GM18507 (cell line): ENCODE measurements around the gene EPG5.
"Not testable (repeated sequence)": the region's sequence is repeated elsewhere in the genome, so short reads cannot be mapped to it uniquely, and the experiment has no call there.

Experiments
- DNase-seq: peaks from one replicate; pipeline ENCODE4 v3.0.0; 2011; ENCODE audit warnings: low read depth; ENCODE audit not compliant: insufficient read length; ENCODE audit errors: extremely low spot score
- FAIRE-seq: peaks from 2 replicates; lab custom pipeline; 2011; peaks lifted over from hg19 to GRCh38; lab: Jason Lieb, UNC

Gene EPG5

DNA sequence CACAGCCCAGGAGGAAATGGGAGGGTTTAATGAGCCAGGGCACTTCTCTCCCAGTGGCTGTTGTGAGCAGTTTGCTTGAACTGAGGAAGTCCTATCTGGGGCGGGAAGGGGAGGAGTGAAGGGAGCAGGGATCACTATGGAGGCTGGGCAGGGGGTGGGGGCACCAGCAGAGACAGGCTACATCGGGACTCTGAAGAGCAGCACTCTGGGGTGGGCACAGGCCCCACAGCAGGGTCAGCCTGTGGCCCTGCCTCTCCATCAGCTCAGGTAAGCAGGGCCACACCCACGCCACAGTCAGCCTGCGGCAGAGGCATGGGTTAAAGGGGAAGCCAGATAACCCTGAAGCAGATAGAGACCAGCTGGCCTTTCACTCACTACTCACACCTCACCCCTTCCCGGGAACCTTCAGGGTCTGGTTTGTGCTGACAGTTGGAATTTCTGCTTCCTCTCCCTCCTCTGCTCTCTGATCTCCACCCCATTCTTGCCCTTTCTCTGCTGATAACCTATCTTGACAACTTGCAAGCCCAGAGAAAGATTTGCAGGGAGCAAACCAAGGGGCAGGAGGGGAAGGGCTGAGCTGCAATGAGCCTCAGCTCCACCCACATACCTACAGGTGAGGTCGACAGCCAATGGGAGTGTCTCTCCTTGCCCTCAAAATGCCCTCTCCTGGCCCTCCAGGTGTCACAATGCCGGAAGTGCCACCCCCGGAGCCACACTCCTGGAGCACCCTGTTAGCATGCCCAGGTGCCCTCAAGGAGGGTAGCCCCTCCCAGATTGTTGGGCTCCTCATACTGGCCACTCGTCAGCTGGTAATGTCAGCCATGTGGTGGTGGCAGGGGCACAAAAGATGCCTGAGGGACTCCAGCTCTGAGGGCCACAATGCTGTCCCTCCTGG lies 138.0 kb downstream of the EPG5 start:
- FAIRE-seq (no peak), DNase-seq (no peak)

DNA sequence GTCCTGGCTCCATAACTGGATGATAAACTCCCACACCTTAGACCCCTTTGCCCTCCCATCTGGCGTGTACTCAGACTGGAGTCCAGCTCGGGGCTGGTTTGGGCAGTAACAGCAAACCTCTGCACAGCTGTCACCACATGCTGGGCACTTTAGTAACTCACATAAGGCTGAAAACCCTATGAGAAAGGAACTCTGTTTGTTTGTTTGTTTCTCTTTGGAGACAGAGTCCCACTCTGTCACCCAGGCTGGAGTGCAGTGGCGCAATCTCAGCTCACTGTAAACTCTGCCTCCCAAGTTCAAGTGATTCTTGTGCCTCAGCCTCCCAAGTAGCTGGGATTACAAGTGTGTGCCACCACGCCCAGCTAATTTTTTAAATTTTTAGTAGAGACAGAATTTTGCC lies 140.4 kb downstream of the EPG5 start:
- not testable (repeated sequence) for DNase-seq, FAIRE-seq

DNA sequence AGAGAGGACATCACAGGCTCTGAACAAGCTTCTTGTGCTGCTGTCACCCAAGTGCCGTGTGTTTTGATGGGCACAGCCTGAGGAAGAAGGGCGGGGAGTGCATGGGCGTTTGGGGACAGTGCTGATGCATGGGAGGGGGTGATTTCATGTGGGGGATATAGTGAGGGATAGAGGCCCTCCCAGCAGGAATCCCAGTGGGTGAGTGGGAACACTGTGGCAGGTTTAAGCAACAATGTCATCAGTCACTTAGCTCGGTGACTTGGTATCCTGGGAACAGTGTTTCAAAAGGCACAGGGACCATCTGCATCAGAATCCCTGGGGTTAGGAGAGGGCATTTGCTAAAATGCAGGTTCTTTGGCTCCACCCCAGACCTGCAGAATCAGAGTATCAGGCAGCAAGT lies 141.0 kb downstream of the EPG5 start:
- no peak for DNase-seq
- no peak for FAIRE-seq

DNA sequence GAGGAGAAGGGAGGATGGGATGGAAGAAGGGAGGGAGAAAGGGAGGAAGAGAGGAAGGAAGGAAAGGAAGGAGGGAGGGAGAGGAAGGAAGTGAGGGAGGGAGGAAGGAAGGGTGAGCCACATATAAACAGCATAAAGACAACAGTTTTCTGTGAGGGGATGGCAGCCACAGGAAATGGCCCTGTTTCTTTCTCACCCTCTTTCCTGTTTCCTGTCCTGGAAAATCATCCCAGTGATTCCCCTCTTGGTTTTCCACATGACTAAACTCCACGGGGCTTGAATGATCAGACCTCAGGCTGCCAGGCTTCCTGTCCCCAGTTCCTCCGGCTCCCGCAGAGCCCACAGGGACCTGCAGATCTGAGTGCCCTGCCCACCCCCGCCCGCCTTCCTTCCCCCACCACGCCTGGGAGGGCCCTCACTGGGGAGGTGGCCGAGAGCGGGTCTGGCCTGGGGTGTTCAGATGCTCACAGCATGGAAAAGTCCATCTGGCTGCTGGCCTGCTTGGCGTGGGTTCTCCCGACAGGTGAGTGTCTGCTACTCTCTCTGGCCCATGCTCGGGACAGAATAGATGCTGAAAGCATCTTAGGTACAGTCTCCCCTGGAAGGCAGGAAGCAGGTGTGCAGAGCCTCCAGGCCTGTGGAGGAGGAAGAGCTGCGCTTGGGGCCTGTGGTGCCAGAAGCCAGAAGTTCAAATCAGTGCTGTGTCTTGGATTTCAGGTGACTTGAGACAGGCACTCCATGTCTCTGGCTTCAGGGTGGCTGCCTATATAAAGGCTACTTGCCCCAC lies 141.7 kb downstream of the EPG5 start, which contains the start of gene SIGLEC15:
TSS of gene SIGLEC15 (plus strand) at position 418 of the 787 bp plus-strand sequence. CDS start at position 472, 54 bp downstream.
- DNase-seq (no peak), FAIRE-seq (no peak)

DNA sequence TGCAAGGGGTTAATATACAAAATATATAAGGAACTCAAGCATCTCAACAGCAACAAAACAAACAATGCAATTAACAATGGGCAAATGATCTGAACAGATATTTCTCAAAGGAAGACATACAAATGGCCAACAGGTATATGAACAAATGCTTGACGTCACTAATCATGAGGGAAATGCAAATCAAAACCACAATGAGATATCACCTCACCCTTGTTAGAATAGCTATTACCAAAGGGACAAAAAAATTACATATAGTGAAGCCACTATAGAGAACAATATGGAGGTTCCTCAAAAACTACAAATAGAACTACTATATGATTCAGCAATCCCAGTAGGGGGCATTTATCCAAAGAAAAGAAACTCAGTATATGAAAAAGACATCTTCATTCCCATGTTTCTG lies 145.4 kb downstream of the EPG5 start:
- no peak for FAIRE-seq
- DNase-seq, result no peak

DNA sequence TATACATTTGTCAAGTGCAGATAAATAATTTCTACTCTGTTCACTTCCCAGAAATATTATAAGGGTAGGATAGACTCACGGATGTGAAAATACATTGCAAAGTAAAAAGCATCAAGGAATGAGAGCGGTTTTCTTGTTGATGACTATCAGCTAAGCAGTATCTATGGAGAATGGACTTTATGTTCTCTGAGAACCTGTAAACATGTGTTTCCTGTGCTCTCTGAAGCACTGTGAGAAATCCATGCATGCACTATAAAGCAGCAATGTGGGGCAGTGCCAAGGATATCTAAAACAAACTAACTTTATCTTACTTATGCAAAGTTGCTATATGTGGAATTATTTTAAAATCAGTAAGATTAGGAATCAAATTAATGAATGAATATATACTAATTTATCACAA lies 146.1 kb downstream of the EPG5 start:
- DNase-seq (no peak), FAIRE-seq (no peak)

DNA sequence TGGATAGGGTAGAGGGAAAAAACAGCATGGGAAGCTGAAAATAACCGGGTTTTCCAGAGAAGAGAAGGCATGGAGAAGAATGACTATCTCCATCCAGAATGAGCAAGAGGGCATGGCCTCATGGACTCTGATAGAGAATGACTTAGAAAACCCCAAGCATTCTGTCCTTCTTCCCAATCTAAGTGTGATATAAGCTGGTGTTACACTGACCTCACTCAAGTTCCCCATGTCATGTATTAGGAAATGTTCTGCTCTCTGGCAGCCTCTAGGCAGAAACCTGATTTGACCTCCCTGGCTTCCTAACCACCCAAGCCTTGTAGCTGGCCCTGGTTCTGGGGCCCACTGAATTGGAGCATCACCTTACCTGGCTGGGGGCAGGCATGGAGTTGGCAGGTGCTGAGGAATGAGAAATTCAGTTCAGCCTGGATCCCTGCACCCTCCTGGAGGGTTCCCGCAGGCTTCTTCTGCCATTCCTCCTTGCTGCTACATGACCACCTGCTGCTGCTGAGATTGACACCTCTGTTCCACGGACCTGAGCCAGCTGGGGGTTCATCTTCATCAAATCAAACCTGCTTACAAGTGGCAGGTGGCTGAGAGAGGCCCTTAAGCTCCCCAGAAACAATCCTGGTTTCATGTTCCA lies 146.9 kb downstream of the EPG5 start:
- no peak for DNase-seq
- no peak for FAIRE-seq

DNA sequence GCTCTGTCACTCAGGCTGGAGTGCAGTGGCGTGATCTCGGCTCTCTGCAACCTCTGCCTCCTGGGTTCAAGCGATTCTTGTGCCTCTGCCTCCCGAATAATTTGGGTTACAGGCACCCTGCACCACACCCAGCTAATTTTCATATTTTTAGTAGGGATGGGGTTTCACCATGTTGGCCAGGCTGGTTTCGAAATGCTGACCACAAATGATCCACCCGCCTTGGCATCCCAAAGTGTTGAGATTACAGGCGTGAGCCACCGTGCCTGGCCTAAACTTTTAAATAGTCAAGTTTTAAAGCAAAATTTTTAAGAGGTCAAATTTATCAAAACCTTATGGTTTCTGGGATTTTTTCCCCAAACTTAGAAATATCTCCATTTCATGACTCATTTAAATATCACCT lies 148.4 kb downstream of the EPG5 start:
- FAIRE-seq, DNase-seq: not testable (repeated sequence)

DNA sequence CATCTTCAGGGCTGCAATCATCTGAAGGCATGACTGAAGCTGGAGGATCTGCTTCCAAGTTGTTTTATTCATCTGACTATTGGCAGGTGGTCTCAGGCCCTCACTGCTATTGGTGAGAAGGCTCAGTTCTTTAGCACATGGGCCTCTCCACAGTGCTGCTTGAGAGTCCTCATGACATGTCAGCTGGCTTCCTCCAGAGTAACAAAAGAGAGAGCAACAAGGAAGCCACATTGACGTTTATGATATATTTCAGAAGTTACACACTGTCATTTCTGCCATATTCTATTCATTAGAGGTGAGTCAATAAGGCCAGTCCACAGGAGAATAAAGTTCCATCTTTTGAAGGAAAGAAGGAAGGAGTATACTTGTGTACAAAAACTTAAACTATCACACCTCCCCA lies 149.6 kb downstream of the EPG5 start:
- FAIRE-seq, result no peak
- no peak for DNase-seq

DNA sequence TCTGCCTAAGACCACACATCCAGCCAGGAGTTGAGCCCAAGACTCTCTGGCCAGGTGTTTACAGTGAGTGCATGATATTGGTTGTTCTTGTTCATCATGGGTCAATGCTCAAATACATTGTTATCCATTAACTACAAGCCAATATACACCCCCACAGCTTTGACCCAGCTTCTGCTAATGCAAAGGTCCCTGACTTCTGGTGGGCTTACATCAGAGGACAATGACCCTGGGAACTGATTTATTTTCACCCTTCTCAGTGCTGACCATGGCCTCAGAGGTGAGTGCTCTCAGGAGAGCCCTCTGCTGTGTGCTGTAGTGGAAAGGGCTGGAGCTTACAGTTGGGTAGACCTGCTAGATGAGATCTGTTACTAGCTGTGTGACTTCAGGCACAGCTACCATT lies 152.4 kb downstream of the EPG5 start:
- DNase-seq, FAIRE-seq: not testable (repeated sequence)

DNA sequence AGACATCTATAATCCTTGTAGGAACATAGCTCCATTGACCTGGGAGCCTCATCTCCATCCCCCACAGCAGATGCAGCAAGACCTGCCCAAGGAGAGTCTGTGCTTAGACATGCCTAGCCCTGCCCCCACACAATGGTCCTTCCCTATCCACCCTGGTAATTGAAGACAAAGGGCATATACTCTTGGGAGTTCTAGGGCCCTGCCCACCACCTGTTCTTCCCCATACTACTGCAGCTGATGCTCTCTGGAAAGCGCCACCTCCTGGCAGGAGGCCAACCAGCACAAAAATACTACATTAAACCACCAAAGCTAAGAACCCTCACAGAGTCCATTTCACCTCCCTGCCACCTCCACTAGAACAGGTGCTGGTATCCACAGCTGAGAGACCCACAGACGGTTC lies 160.0 kb downstream of the EPG5 start:
- DNase-seq, FAIRE-seq: not testable (repeated sequence)

DNA sequence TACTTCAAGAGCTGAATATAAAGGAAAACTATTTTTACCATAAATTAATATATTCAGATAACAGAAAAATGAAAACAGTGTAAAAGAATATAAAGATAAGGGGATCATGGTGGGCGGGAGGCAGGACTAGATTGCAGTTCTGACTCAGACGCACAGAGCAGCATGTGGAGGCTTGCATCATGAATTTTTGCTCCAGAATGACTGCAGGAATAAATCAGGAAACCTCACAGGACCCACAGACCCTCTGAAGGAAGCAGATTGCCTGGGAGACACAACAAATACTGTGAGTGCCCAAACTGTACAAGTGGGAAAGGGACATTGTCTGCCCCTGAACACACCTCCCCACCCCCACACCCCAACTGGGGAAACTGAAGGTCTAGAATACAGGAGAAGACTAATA lies 160.9 kb downstream of the EPG5 start:
- FAIRE-seq, result no peak
- no peak for DNase-seq

DNA sequence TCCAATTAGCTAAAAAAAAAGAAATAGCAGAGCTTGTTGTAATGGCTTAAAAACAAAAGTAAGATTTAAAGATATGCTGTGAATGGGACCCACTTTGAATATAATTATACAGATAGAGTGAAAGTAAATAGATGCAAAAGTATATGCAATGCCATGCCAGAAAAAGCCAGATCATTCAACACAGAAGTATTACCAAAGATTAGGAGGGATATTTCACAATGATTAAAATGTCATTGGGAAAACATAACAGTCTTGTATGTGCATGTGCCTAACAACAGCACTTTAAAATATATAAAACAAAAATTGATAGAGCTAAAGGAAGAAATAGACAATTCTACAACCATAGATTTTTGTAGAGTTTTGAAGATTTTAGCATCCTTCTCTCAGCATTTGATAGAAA lies 161.6 kb downstream of the EPG5 start:
- DNase-seq (no peak), FAIRE-seq (no peak)

DNA sequence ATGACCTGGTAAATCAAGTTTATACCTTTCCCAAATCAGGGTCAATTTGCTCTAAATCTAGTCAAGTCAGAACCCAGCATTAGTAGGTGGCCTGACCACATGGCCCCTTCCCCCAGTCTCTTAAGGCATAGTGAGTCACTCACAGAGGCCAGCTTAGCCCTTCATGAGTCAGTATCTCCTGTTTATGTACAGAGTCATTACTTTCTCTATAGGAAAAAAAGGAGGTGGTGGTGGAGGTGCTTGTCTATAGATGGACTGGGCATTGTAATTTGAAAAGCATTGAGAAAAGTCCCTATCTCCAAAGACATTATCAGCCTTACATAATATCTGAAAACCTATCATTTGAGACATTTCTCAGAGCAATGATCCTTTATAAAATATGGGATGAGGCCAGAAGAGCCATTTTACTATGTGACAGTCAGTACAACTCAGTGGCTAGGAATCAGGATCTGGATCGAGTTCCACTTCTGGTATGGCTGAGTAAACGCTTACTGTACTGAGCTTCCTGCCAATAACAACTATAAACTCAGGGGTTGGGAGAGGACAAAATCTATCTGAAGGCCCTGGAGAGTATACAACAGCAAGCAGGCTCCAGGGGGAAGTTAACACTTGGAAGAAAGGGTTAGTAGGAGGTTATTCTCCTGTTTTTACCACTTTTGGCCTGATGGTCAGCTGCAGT lies 164.2 kb downstream of the EPG5 start:
- DNase-seq, result no peak
- no peak for FAIRE-seq

DNA sequence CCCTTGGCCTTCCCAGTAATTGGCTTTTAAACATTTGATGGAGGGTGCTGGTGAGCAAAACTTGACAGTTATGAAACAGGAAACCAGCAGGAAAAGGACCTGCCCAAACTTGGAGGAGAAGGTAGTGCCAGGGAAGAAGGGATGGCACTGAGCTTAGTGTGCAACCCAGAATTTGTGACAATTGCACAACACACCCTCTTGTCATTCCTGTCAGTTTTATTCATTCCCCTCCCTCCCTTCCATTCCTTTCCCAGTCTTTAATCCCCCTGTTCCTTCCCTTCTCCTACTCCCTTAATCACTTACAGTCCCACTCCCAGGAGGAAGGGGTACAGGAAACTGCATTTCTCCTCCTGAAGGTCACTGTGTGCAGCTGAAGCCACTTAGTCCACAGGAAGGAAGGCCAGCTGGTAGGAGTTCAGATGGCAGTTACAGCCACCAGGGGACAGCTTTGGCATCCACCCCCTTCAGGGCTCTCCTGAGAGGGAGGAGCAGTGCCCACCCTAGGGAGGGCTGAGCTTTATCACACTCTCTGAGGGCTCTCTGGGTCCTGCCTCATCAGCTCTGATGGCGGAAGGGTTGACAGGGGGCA lies 165.6 kb downstream of the EPG5 start:
- DNase-seq, result no peak
- no peak for FAIRE-seq
